SK-N-SH (cell line): Measurements from ENCODE around the gene AP5B1. TPM values are rescaled to one million over a fixed set of nuclear protein-coding genes. Genes with fewer than 3 reads are reported as not detected.
"Not testable (repeated sequence)": the region's sequence is repeated elsewhere in the genome, so short reads cannot be mapped to it uniquely, and the experiment has no call there.

ENCODE experiments used
- CTCF ChIA-PET: fragments of 300-600, 350-600 bp; formaldehyde crosslinking; extraction: SDS; loops from one replicate; lab custom pipeline; 2021; lab: Yijun Ruan, JAX
- POLR2A ChIA-PET: fragments of 350-600 bp; sonication (Branson Sonifier 250); formaldehyde crosslinking; extraction: SDS; loops from one replicate; lab custom pipeline; 2020; ENCODE audit warnings: antibody characterized with exemption, inconsistent platforms; lab: Yijun Ruan, JAX
- DNase-seq: peaks from one replicate; pipeline ENCODE4 v3.0.0; 2012
- H2AFZ ChIP-seq: fragments of 200-600 bp; sonication (generic); 2 replicates; pipeline ENCODE4 v1.8.1; 2016; ENCODE audit warnings: antibody characterized with exemption, mild to moderate bottlenecking, low read depth
- H3F3A ChIP-seq: fragments of 200-600 bp; sonication (generic); replicated peaks from 2 replicates; pipeline ENCODE3; 2016; ENCODE audit warnings: antibody characterized with exemption, mild to moderate bottlenecking; ENCODE audit not compliant: insufficient read depth
- H3K27ac ChIP-seq, 2 experiments: fragments of 200-500 bp in 1 of 2; fragments of 200-600 bp in 1 of 2; sonication (Bioruptor generic) in 1 of 2; sonication (generic), shearing (Covaris generic) in 1 of 2; 2 replicates each; pipeline versions ENCODE4 v1.5.1 to v1.6.1; 2014 to 2016; ENCODE audit warnings: low read depth in 2 of 2, inconsistent platforms in 1 of 2, low read length in 1 of 2, mild to moderate bottlenecking in 1 of 2, mixed read lengths in 1 of 2
- H3K27me3 ChIP-seq: fragments of 200-600 bp; sonication (generic), shearing (Covaris generic); 2 replicates; pipeline ENCODE4 v1.6.1; 2016; ENCODE audit warnings: mixed run types; ENCODE audit not compliant: insufficient read depth
- H3K36me3 ChIP-seq, 2 experiments: fragments of 200-500 bp in 1 of 2; fragments of 200-600 bp in 1 of 2; sonication (Bioruptor generic) in 1 of 2; sonication (generic) in 1 of 2; replicated peaks in 1 of 2; 2 replicates each; pipeline versions ENCODE3 to v1.5.1; 2014 to 2016; ENCODE audit warnings: low read length in 1 of 2, mild to moderate bottlenecking in 1 of 2; ENCODE audit not compliant: insufficient read depth in 2 of 2, control insufficient read depth in 1 of 2
- H3K4me1 ChIP-seq, 2 experiments: fragments of 200-500 bp in 1 of 2; fragments of 200-600 bp in 1 of 2; sonication (Bioruptor generic) in 1 of 2; sonication (generic), shearing (Covaris generic) in 1 of 2; 2 replicates each; pipeline versions ENCODE4 v1.5.1 to v1.6.1; 2014 to 2016; ENCODE audit warnings: low read depth in 1 of 2, low read length in 1 of 2, mixed run types in 1 of 2; ENCODE audit not compliant: insufficient read depth in 2 of 2, control insufficient read depth in 1 of 2
- H3K4me2 ChIP-seq: fragments of 200-600 bp; sonication (generic), shearing (Covaris generic); 2 replicates; pipeline ENCODE4 v1.6.1; 2017; ENCODE audit warnings: mixed run types
- H3K4me3 ChIP-seq, 2 experiments: fragments of 200-500 bp in 1 of 2; fragments of 200-600 bp in 1 of 2; sonication (Bioruptor generic) in 1 of 2; sonication (generic), shearing (Covaris generic) in 1 of 2; 2 replicates each; pipeline versions ENCODE4 v1.5.1 to v1.8.1; 2014 to 2016; ENCODE audit warnings: low read depth in 2 of 2, inconsistent platforms in 1 of 2, low read length in 1 of 2, mild to moderate bottlenecking in 1 of 2, mixed read lengths in 1 of 2, moderate library complexity in 1 of 2
- H3K79me2 ChIP-seq: fragments of 200-600 bp; sonication (generic); 2 replicates; pipeline ENCODE4 v1.8.1; 2017; ENCODE audit warnings: mild to moderate bottlenecking; ENCODE audit not compliant: insufficient read depth
- H3K9ac ChIP-seq: fragments of 200-600 bp; sonication (generic); 2 replicates; pipeline ENCODE4 v1.6.1; 2017; ENCODE audit warnings: mixed run types
- H3K9me2 ChIP-seq: fragments of 200-600 bp; sonication (generic); 2 replicates; pipeline ENCODE4 v1.6.1; 2017; ENCODE audit warnings: mixed run types
- H3K9me3 ChIP-seq: fragments of 200-600 bp; sonication (generic); 2 replicates; pipeline ENCODE4 v1.6.1; 2017; ENCODE audit warnings: mixed run types, mild to moderate bottlenecking, moderate library complexity
- H4K20me1 ChIP-seq: fragments of 200-600 bp; sonication (generic); 2 replicates; pipeline ENCODE4 v1.6.1; 2017; ENCODE audit warnings: mild to moderate bottlenecking, mixed run types; ENCODE audit not compliant: insufficient read depth
- CHD2 ChIP-seq: fragments of 150-350 bp; IDR thresholded peaks from 2 replicates; pipeline ENCODE4 v1.6.1; 2018; ENCODE audit warnings: low read length; ENCODE audit not compliant: partially characterized antibody
- ELF1 ChIP-seq: IDR thresholded peaks from 2 replicates; pipeline ENCODE4 v1.4.0; 2012
- GABPA ChIP-seq: IDR thresholded peaks from 2 replicates; pipeline ENCODE4 v1.4.0; 2012; ENCODE audit warnings: low read depth, mild to moderate bottlenecking
- PBX3 ChIP-seq: IDR thresholded peaks from 2 replicates; pipeline ENCODE4; 2012
- SMC3 ChIP-seq: IDR thresholded peaks from 2 replicates; pipeline ENCODE4 v1.6.1; 2012; ENCODE audit warnings: low read depth, low read length, improper control_type of control experiment
- TAF1 ChIP-seq: IDR thresholded peaks from 2 replicates; pipeline ENCODE4 v1.6.1; 2012; ENCODE audit warnings: low read depth, mild to moderate bottlenecking, low read length, moderate library complexity, borderline replicate concordance
- USF1 ChIP-seq: IDR thresholded peaks from 2 replicates; pipeline ENCODE4 v1.4.0; 2012; ENCODE audit warnings: low read depth, borderline replicate concordance
- WGBS: methylation state at CpG from one replicate; pipeline ENCODE4 v1.1.6; 2017; ENCODE audit warnings: low lambda C conversion rate; 5-methylcytosine and 5-hydroxymethylcytosine counted together
- polyA plus RNA-seq, 3 experiments: library from polyadenylated mRNA; depleted of rRNA; stranded (reverse); fragments of >200 nt; gene quantifications; 2 replicates each; pipeline ENCODE4 v1.2.3, GENCODE V29; 2012

AP5B1 gene
- polyA plus RNA-seq, 1 of the 3 experiments (the other 2 are of a cell fraction) = 3.8 TPM

DNA sequence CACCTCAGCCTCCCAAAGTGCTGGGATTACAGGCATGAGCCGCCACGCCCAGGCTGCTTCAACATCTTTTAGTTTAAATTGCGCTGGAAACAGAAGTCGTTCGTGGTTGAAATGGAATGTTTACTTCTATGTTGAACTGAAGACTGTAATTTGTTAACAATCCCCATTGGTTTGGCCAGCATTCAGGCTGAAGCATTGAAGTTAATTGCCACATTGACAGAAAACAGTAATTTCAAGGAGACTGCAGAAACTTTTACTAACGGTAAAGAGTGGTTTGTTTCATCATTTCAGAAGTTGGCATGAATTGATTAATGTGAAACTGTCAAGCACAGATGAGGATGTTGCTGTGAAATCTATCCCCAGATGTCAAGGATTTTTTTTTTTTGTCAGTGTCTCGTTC, 14.2 kb downstream of the AP5B1 start:
- Histone ChIP-seq H3K4me1 (no peaks in the 10 kb centered on the region), H3K9me2 (no peaks in the 10 kb centered on the region), H3K9me3 (no peaks in the 10 kb centered on the region), H3K4me3 (no peak overlapping the region), H3K4me2 (no peak overlapping the region), H4K20me1 (no peaks in the 10 kb centered on the region), H3K27me3 (no peaks in the 10 kb centered on the region), H3K79me2 (no peaks in the 10 kb centered on the region), H3F3A (peaks cover 13% of the 10 kb centered on the region), H3K36me3 (no peaks in the 10 kb centered on the region), H3K9ac (no peak overlapping the region), H2AFZ (no peak overlapping the region), H3K27ac (no peak overlapping the region)
- TF ChIP-seq PBX3 = peak; percentile 21; the same call in 1 of the 2 replicates
- no peak for TF ChIP-seq SMC3
- TF ChIP-seq ELF1 = no peak
- WGBS = 25% methylated on average over 7 of the region's 7 CpGs
- ChIA-PET CTCF (interaction anchor here (1.3 to 4.4 kb wide), 4 partner anchors 13 to 33 kb away, joined by 3 to 25 read pairs (median 9); partner anchors contain the start of gene AP5B1), POLR2A (no interaction called here)
- no peak for DNase-seq

DNA sequence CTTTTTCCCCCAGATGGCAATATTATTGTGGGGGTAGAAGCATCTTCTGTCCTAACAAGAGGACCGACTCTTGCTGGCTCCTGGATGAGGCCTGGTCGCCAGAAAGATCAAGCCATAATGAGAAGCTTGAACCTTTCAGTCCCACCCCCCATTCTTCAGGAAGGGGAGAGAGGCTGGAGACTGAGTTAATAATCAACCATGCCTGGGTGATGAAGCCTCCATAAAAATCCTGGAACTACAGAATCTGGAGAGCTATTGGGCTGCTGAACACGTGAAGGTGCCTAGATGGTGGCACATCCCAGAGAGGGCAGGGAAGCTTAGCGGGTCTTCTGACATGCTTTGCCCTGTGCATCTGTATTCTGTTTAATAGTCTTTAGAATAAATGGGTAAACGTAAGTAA, 16.3 kb downstream of the AP5B1 start:
- H3K9ac ChIP-seq = no peak overlapping the region
- no peaks in the 10 kb centered on the region for H3K9me3 ChIP-seq
- H3K27ac ChIP-seq = no peak overlapping the region
- no peak for TF ChIP-seq TAF1
- TF ChIP-seq CHD2 = no peak
- no peak for TF ChIP-seq GABPA
- TF ChIP-seq USF1 = no peak
- no peak overlapping the region for H3K4me3 ChIP-seq
- H3K79me2 ChIP-seq = no peaks in the 10 kb centered on the region
- DNase-seq = no peak
- 48% methylated on average over 5 of the region's 5 CpGs for WGBS
- no peaks in the 10 kb centered on the region for H4K20me1 ChIP-seq
- H3K4me1 ChIP-seq = no peaks in the 10 kb centered on the region
- no peaks in the 10 kb centered on the region for H3K9me2 ChIP-seq
- H3K27me3 ChIP-seq = no peaks in the 10 kb centered on the region
- no peak overlapping the region for H3K4me2 ChIP-seq
- CTCF ChIA-PET = interaction anchor here (0.9 to 4.4 kb wide), 5 partner anchors 10 to 53 kb away, joined by 3 to 25 read pairs (median 4); partner anchors contain the start of gene KAT5
- H2AFZ ChIP-seq = no peak overlapping the region
- POLR2A ChIA-PET = no interaction called here
- no peaks in the 10 kb centered on the region for H3K36me3 ChIP-seq
- H3F3A ChIP-seq = peaks cover 9% of the 10 kb centered on the region

DNA sequence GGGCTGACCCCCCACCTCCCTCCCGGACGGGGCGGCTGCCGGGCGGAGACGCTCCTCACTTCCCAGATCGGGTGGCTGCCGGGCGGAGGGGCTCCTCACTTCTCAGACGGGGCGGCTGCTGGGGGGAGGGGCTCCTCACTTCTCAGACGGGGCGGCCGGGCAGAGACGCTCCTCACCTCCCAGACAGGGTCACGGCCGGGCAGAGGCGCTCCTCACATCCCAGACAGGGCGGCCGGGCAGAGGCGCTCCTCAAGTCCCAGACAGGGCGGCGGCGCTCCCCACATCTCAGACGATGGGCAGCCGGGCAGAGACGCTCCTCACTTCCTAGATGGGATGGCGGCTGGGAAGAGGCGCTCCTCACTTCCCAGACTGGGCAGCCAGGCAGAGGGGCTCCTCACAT, 18.0 kb downstream of the AP5B1 start:
- H3K4me1 ChIP-seq, H3K9me3 ChIP-seq, H3K9ac ChIP-seq, H3K27me3 ChIP-seq, H2AFZ ChIP-seq, H3K79me2 ChIP-seq, H3K4me3 ChIP-seq, DNase-seq, POLR2A ChIA-PET, H4K20me1 ChIP-seq, H3K27ac ChIP-seq, H3K9me2 ChIP-seq, H3K36me3 ChIP-seq, CTCF ChIA-PET, H3K4me2 ChIP-seq, H3F3A ChIP-seq: not testable (repeated sequence)
- whole genome bisulfite sequencing = 84% methylated on average over 24 of the region's 29 CpGs

- H3K79me2 ChIP-seq, H3K4me2 ChIP-seq, H3K4me1 ChIP-seq, H3F3A ChIP-seq, POLR2A ChIA-PET, H3K27me3 ChIP-seq, H3K4me3 ChIP-seq, H3K9me3 ChIP-seq, H3K27ac ChIP-seq, H3K9me2 ChIP-seq, H3K9ac ChIP-seq, H4K20me1 ChIP-seq, H3K36me3 ChIP-seq, H2AFZ ChIP-seq, DNase-seq: not testable (repeated sequence)
- 46% methylated on average over 5 of the region's 5 CpGs for WGBS
- CTCF ChIA-PET = interaction anchor here (1.1 to 2.7 kb wide), 3 partner anchors 18 to 56 kb away, joined by 3 to 11 read pairs (median 10); no protein-coding TSS in a partner anchor
Observed at GRCh38 chr11:65762169-65762568, 18.6 kb downstream of the AP5B1 start.
